Neural progenitor cell (in vitro differentiated cells): ENCODE data around the gene PRKAR1A. TPM values are rescaled to one million over a fixed set of nuclear protein-coding genes. Genes with fewer than 3 reads are reported as not detected.

Experiments used
- DNase-seq: peaks from one replicate; pipeline ENCODE4 v3.0.0-alpha.2; 2016; ENCODE audit warnings: low spot score
- H2AFZ ChIP-seq: fragments of 200-600 bp; sonication (generic); replicated peaks from 2 replicates; pipeline ENCODE4 v1.6.1; 2016; ENCODE audit warnings: antibody characterized with exemption
- H3F3A ChIP-seq: fragments of 200-600 bp; sonication (generic); 2 replicates; pipeline ENCODE4 v1.6.1; 2016; ENCODE audit warnings: antibody characterized with exemption, low read depth
- H3K27ac ChIP-seq: fragments of 200-600 bp; sonication (generic); 2 replicates; pipeline ENCODE4 v1.5.1; 2016; ENCODE audit warnings: mild to moderate bottlenecking
- H3K27me3 ChIP-seq: fragments of 200-600 bp; sonication (generic); 2 replicates; pipeline ENCODE4 v1.6.1; 2016; ENCODE audit warnings: mild to moderate bottlenecking, moderate library complexity
- H3K36me3 ChIP-seq: fragments of 200-600 bp; sonication (generic); 2 replicates; pipeline ENCODE4 v1.5.1; 2016
- H3K4me1 ChIP-seq: fragments of 200-600 bp; sonication (generic); 2 replicates; pipeline ENCODE4 v1.6.1; 2016; ENCODE audit warnings: mixed run types
- H3K4me2 ChIP-seq: fragments of 200-600 bp; sonication (generic); 2 replicates; pipeline ENCODE4 v1.6.1; 2016
- H3K4me3 ChIP-seq: fragments of 200-600 bp; sonication (generic); 2 replicates; pipeline ENCODE4 v1.5.1; 2016
- H3K79me2 ChIP-seq: fragments of 200-600 bp; sonication (generic); 2 replicates; pipeline ENCODE4 v1.6.1; 2016; ENCODE audit warnings: low read depth
- H3K9ac ChIP-seq: fragments of 200-600 bp; sonication (generic); 2 replicates; pipeline ENCODE4 v1.6.1; 2016
- H3K9me3 ChIP-seq: fragments of 200-600 bp; sonication (generic); 2 replicates; pipeline ENCODE4 v1.5.1; 2016; ENCODE audit warnings: low read depth
- H4K20me1 ChIP-seq: fragments of 200-600 bp; sonication (generic); 2 replicates; pipeline ENCODE4 v1.6.1; 2016; ENCODE audit warnings: low read depth
- H3K27ac Mint-ChIP-seq: 3 replicates; pipeline ENCODE4 v1.8.0; 2021; ENCODE audit warnings: mixed read lengths
- H3K27me3 Mint-ChIP-seq: 2 replicates; pipeline ENCODE4 v1.8.0; 2022; ENCODE audit warnings: low read depth, mild to moderate bottlenecking, inconsistent platforms, moderate library complexity, mixed read lengths; ENCODE audit not compliant: insufficient read depth
- H3K36me3 Mint-ChIP-seq: 3 replicates; pipeline ENCODE4 v1.8.0; 2021; ENCODE audit warnings: mixed read lengths
- H3K4me1 Mint-ChIP-seq: 3 replicates; pipeline ENCODE4 v1.8.0; 2021; ENCODE audit warnings: mixed read lengths
- H3K4me3 Mint-ChIP-seq: 3 replicates; pipeline ENCODE4 v1.8.0; 2021; ENCODE audit warnings: mild to moderate bottlenecking, moderate library complexity, mixed read lengths
- H3K9me3 Mint-ChIP-seq: 3 replicates; pipeline ENCODE4 v1.8.0; 2020; ENCODE audit warnings: mixed read lengths
- CTCF ChIP-seq: fragments of 200-600 bp; sonication (generic); IDR thresholded peaks from 2 replicates; pipeline ENCODE4 v1.5.1; 2017; ENCODE audit warnings: antibody characterized with exemption, mild to moderate bottlenecking
- EZH2 ChIP-seq: fragments of 200-600 bp; sonication (generic); IDR thresholded peaks from 2 replicates; pipeline ENCODE4 v1.6.1; 2017; ENCODE audit warnings: antibody characterized with exemption, mild to moderate bottlenecking, moderate library complexity
- EZH2phosphoT487 ChIP-seq: fragments of 200-600 bp; sonication (generic); IDR thresholded peaks from 2 replicates; pipeline ENCODE4 v1.6.1; 2017; ENCODE audit warnings: antibody characterized with exemption
- total RNA-seq: library from RNA; depleted of rRNA; stranded (reverse); fragments of >200 nt; gene quantifications from 2 replicates; pipeline ENCODE4 v1.2.3, GENCODE V29; 2015; ENCODE audit warnings: low replicate concordance

Gene PRKAR1A
- total RNA-seq, 1 donor from 2014 or later = 168 TPM

- Histone ChIP-seq H3K27me3 (no peaks in the 10 kb centered on the region), H3K27ac (no peak overlapping the region), H3K9me3 (no peaks in the 10 kb centered on the region), H2AFZ (no peak overlapping the region), H3K4me3 (no peak overlapping the region), H3F3A (no peaks in the 10 kb centered on the region), H3K36me3 (no peaks in the 10 kb centered on the region), H3K4me1 (no peaks in the 10 kb centered on the region), H3K9ac (no peak overlapping the region), H3K4me2 (no peak overlapping the region), H4K20me1 (no peaks in the 10 kb centered on the region), H3K79me2 (no peaks in the 10 kb centered on the region)
- Mint-ChIP-seq H3K27ac (no peak overlapping the region), H3K27me3 (peaks cover 20% of the 10 kb centered on the region), H3K36me3 (no peaks in the 10 kb centered on the region), H3K4me3 (no peak overlapping the region), H3K4me1 (peaks cover 2% of the 10 kb centered on the region), H3K9me3 (peaks cover 6% of the 10 kb centered on the region)
- no peak for DNase-seq
- no peak for TF ChIP-seq CTCF
- TF ChIP-seq EZH2 = no peak
- TF ChIP-seq EZH2phosphoT487 = no peak
Observed at GRCh38 chr17:68497885-68498319, 14.3 kb upstream of the PRKAR1A start.

GRCh38 chr17:68498479-68499326 lies 13.5 kb upstream of the PRKAR1A start:
- Histone ChIP-seq H3K9me3 (no peaks in the 10 kb centered on the region), H3K4me2 (no peak overlapping the region), H3K79me2 (no peaks in the 10 kb centered on the region), H3F3A (no peaks in the 10 kb centered on the region), H3K4me3 (no peak overlapping the region), H3K36me3 (no peaks in the 10 kb centered on the region), H3K9ac (no peak overlapping the region), H3K4me1 (no peaks in the 10 kb centered on the region), H3K27ac (no peak overlapping the region), H4K20me1 (no peaks in the 10 kb centered on the region), H3K27me3 (no peaks in the 10 kb centered on the region), H2AFZ (no peak overlapping the region)
- Mint-ChIP-seq H3K4me1 (peaks cover 2% of the 10 kb centered on the region), H3K27ac (no peak overlapping the region), H3K27me3 (peaks cover 20% of the 10 kb centered on the region), H3K9me3 (peaks cover 6% of the 10 kb centered on the region), H3K4me3 (no peak overlapping the region), H3K36me3 (no peaks in the 10 kb centered on the region)
- no peak for DNase-seq
- TF ChIP-seq EZH2phosphoT487 (no peak), EZH2 (no peak), CTCF (no peak)

- Histone ChIP-seq H3K9me3 (no peaks in the 10 kb centered on the region), H3K9ac (no peak overlapping the region)
- TF ChIP-seq CTCF = no peak
- TF ChIP-seq EZH2 = no peak
- TF ChIP-seq EZH2phosphoT487 = no peak
Observed at GRCh38 chr17:68499587-68499986, 12.6 kb upstream of the PRKAR1A start.

More at GRCh38 chr17:68499587-68499986, 12.6 kb upstream of the PRKAR1A start:
- Mint-ChIP-seq H3K36me3 (no peaks in the 10 kb centered on the region), H3K4me3 (no peak overlapping the region), H3K27me3 (peaks cover 20% of the 10 kb centered on the region), H3K4me1 (peaks cover 2% of the 10 kb centered on the region), H3K9me3 (peaks cover 6% of the 10 kb centered on the region), H3K27ac (no peak overlapping the region)
- H3K4me2 ChIP-seq = no peak overlapping the region
- H2AFZ ChIP-seq = no peak overlapping the region
- no peak overlapping the region for H3K4me3 ChIP-seq
- H3K36me3 ChIP-seq = no peaks in the 10 kb centered on the region
- H3K27me3 ChIP-seq = no peaks in the 10 kb centered on the region
- H4K20me1 ChIP-seq = no peaks in the 10 kb centered on the region
- H3K79me2 ChIP-seq = no peaks in the 10 kb centered on the region
- no peaks in the 10 kb centered on the region for H3F3A ChIP-seq
- H3K27ac ChIP-seq = no peak overlapping the region
- DNase-seq = no peak
- no peaks in the 10 kb centered on the region for H3K4me1 ChIP-seq
